ENCODE results near the gene ACACA.

ACACA gene

DNA sequence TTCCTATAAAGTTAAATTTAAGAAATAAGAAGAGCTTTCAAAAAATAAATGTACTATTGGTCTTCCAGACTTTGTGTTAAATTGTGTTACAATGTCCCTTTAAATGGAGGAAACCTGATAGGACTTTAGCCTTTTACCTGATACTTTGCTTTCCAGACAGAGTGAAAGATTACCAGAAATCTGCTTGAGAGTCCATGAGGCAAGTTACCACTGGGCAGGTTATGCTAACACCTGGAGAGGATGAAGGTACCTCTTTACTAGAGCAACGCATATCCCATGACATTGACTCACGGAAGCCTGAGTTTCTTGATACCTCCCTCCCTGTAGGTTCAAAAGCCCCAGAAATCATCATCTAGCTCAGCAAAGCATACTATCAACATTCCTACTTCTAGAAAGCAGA lies 174.7 kb downstream of the ACACA start:
- no peak for DNase-seq (ENCODE audit: low read depth)

DNA sequence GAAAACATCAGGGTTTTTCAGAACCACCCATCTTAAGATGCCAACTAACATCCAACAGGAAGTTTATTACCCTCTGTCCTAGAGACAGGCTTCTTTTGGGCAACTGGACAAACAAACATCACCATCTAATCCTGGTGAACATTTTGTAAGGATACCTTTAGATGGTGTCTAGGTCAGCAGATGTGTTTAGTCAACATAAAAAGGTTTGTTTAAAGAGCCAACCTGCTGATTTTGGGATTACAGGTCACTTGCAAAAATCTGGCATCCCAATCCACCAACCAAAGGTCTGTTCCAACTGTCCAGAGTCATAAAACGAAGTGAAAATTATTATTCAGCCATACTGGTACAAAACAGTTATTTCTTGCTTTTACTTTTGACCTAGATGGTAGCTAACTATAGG lies 176.0 kb downstream of the ACACA start:
- no peak for DNase-seq (ENCODE audit: low read depth)

DNA sequence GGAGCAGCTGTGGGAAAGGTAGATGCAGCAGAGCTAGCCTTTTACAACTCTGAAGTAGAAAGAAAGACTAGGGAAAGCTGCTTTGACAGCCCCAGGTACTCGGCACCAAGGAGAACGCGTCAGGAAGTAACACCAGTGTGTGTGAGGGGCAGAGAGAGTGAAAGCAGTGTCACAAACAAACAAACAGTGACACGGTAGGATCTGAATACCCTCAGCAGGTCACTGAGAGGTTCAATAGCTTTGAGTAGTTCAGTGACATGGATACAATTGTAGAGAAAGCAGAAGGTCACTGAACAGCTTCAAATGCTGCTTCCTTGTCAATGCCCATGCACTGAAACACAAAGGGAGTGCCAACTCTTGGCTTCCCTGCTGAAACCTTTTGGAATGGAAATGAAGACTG lies 181.2 kb downstream of the ACACA start:
- DNase-seq (ENCODE audit: low read depth), result no peak

DNA sequence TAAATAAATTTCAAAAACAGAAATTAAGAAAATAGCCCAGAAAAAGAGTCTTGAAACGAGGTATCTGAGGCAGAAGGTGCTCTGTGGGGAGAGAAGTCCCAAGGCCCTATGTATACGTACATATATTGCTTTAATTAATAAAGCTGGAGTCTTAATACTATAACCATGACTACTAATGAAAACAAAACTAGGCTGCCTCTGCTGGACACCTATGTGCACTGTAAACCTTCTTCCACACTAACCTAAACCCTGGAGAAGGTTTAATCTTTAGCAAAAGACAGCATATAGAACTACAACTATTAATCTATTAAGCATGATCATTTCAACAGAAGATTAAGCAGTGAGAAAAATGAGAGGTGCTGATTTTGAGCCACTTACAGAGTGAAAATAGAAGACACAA lies 184.8 kb downstream of the ACACA start:
- DNase-seq (ENCODE audit: low read depth), result no peak

DNA sequence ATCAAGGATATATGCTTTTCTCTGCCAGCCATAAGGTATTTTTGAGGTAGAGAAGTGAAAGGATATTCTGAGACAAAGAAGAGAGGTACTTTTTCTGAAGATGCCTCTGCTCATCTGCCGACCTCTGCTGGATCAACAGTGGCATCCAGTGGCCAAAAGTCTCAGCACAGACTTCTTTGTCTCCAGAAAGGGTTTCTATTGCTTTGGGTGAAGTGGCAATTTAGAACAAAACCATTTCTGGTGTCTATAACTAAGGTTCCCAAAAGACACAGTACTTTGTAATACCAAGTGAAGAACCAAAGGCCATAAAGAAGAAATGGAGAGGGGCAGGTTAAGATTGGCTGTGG lies 186.1 kb downstream of the ACACA start:
- no peak for DNase-seq (ENCODE audit: low read depth)

DNA sequence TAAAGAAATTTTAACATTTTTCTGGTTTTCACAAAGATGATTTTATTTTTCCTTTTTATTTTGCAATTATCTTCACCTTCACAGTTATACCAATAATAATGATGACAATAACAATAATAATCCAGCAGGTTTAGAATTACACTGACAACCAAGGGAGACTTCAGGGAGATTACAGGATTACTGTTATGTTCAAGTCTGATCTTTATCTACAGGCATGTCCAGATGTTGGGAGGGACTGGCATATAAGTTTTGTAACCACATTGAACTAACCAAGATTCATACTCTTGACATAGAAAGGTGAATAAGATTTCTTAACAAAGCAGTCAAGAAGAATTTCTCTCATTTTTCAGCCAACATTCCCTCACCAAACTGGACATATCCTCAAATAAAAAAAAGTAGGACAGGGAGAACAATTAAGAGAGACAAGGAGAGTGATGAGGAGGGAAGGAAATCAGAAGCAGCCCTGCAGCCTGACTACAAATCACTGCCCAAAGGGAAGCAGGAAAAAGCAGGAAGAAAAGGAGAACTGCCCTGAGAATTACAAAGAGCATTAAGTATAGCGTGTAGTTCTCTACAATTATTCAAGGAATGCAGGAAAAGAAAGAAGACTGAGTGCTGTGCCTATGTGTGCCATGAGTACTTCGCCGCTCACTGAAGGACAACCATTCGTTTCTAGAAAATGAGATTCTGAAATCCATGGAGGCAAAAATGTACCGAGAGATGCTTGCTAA lies 186.6 kb downstream of the ACACA start:
- DNase-seq (ENCODE audit: low read depth), result no peak

DNA sequence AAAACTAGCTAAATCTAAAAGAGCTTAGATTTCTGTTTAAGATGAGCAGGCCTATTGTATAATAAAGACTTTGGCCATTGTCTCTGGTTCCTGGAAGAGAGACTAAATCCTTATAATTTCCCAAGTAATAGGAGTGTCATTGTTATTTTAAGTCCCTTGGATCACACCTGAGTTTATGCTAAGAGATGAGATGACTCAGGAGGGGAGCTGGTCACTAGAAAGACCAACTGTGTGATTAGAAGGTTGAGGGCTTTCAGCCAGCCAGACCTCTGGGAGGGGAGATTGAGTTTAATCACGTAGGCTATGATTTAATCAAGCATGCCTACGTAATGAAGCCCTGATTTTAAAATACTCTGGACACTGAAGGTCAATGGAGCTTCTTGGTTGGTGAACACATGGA lies 187.8 kb downstream of the ACACA start:
- DNase-seq (ENCODE audit: low read depth), result no peak

DNA sequence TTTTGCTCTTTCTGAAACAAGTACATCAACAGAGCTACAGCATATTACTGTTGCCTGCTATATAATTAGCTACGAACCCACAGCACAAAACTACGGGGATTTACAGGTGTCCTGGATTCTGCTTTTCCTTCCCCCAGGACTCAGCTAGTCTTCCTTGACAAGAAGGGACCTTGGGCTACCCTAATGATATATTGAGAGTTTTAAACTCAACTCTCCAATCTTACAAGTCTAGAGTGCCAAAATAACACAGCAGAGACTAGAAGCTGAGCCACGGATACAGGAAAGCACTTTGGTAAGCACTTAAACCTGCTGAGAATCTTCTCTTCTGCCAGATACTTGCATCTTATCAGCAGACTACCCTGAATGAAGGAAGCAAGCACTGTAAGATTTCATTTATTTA lies 192.2 kb downstream of the ACACA start:
- no peak for DNase-seq (ENCODE audit: low read depth)

DNA sequence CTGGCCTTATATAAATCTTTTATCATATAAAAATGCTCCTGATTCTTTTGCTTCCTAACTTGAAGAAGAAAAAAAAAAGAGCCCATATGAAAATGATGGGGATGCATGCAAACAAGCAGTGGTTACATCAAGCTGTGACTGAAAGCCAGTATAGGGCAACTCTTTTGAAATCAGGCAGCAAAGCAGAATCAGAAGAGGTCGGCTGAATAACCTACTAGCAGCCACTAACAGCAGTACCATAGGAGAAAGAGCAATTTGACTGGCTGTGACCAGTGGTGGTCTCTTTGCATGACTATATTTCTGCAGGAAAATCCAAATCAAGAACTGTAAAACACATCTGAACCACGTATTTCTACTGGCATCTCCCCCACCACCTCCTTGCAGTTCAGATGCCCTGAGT lies 192.7 kb downstream of the ACACA start:
- DNase-seq (ENCODE audit: low read depth), result no peak

DNA sequence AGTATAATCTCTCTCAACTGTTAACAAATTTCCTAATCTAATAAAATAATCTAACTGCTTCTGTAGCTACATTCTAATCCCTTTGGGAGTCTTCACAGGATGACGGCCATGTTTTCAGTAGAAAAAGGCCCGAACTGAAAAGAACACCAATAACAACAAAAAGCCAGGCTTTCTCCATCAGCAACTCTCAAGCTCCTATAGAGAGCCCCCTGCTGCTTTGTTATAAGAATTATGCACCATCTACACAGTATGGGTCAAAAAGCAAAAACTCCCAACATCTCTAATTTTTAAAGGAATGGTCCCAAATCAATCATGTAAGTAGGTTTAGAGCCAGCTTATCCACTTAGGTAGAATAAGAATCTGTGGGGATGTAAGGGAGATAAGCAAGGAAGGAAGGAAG lies 194.5 kb downstream of the ACACA start:
- no peak for DNase-seq (ENCODE audit: low read depth)

DNA sequence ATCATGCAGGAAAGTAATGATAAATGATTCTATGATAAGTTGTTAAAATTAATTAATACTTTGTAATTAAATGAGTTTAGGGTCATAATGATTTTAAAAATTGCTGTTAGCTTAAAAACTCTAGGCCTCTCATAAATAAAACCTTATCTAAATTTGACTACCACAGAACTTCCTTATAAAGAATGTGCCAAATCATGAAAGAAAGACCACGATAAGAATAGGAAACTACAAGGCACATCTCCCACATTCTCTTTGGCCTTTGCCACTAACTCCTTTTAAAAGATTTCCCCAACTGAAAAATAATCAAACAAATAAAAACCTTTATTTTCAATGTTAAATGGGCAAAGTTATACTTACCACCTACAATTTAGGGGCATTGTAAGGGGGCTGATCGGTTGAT lies 195.5 kb downstream of the ACACA start:
- DNase-seq (ENCODE audit: low read depth), result no peak

DNA sequence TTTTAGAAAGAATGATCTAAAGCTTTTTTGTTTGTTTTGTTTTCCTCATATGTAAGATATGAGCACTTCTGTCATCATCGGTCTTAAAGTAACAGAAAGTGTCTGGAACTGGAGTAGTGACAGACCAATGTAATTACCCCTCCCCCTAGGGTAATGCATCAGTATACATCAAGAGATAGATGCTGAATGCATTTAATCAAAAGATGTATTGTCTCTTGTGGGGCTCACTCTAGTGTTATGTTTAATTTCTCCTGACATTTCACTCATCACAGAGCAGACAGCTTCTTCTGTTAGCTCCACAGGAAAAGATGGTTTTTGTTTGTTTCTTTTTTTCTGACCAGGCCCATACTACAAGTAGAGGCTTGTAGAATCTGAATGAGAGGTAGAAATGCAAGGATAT lies 199.5 kb downstream of the ACACA start:
- DNase-seq (ENCODE audit: low read depth), result no peak

DNA sequence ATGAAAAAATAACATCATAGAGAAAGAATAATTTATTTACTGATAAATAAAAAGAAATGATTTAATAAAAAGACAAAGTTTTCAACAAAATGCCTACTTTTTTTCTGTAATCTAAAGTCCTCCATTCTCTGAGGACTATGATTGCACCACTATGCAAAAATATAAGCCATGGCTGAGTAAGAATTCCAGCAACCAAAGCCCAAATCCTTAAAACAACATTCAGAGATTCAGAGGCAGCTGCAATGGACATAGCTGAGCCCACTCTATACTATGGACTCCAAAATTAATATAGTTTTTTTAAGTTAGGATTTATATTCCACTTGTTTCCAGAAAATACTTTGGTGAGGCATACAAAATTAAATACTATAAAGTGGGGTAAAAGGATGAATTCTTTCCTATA lies 200.3 kb downstream of the ACACA start:
- no peak for DNase-seq (ENCODE audit: low read depth)

DNA sequence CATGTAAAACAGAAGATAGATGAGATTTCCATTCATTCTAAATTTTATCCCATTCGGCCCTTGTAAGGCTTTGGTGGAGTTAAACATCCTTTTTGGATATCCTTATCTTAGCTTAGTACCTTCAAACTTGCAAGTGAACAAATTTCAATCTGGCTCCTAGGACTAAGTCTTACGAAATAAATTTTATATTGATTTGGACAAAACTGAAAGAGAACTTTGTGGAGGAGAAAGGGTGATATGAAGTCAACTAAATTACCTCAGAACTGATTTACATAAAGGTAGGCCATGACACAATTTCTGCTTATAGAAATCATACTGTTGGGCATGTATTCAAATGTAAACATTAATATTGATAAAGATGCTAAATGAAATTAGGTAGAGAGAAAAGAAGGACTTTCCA lies 206.1 kb downstream of the ACACA start:
- DNase-seq (ENCODE audit: low read depth), result no peak

DNA sequence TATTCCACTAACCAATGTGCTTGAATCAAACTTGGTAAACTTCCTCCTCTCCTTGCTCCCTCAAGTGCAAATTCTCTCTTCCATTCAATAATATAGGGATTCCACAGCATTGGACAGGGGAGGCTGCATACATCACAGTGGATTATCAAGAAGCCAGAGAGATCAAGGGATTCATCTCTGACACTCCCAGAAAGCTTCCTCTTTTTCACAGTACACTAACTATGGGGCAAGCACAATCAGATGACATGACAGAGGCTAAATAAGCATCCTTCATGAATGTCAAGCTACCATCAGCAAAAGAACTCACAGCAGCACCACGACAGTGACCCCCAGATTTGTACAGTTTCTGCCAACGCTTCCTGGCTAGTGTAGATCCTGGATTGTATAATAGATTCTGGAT lies 209.3 kb downstream of the ACACA start:
- DNase-seq (ENCODE audit: low read depth), result no peak

DNA sequence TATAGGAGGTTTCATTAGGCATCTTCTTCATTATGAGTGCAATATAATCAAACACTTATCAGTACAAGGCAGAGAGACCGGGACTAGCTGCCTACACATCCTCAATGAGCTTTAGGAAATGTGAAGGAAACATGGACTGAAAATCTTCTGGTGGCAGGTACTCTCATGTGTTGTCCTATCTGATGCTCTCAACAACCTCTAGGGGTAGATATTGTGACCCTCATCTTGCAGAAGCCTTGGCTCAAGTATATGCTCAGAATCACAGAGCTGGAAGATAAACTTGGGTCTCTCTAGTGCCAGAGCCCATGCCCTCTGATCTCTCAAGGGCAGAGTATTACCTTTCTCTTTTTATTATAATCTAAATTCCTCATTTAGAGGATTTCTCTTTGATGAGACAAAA lies 212.4 kb downstream of the ACACA start:
- DNase-seq (ENCODE audit: low read depth), result no peak

DNA sequence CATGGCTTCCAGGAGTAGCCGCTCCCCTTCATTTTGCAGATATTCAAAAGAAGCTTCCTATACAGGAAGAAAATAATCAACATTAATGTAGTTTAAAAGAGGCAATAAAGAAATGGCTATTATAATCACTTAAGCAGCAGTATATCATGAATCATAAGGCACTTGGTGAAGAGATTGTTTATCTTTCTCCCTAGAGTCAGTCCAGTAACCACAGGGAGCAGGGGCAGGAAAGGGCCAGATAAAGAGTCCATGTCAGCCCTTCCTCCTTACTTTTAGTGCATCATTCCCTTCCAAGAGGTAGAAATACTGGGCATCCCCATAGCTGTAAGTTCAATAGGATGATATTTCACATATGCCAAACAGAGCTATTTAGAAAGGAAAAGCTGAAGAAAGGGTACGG lies 215.4 kb downstream of the ACACA start:
- DNase-seq (ENCODE audit: low read depth), result no peak

DNA sequence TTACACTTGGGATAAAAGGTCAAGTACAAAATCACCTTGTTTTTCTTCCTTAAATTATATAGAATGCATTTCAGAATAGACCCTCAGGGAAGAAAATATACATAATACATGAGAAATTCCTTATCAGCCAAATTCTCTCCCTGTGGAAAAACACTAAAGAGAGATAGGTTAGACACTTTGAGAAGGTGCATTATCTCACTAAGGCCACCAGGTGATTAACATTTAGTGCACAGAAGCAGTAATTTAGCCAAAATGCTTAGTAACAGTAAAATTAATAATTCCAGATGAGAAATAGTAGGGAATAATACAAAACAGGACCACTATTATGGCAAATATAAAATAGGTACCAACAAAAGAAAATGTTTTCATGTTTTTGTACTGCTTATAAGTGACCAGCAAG lies 216.1 kb downstream of the ACACA start:
- DNase-seq (ENCODE audit: low read depth), result no peak

DNA sequence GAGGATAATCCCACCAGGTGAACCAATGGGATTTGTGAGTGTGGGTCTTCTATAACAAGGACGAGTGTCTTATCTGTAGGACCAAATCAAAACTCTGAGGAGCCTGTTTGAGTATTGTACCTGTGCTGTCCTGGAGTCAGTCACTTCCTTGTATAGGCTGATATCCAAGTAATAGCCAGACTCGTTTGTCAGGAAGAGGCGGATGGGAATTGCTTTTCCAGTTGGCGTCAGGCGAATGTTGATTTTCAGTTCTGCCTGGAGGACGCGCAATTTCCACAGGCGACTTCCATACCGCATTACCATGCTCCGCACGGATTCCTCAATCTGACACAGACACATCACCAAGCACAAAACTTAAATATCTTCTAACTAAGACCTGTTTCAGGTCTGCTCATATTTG lies 218.5 kb downstream of the ACACA start:
- DNase-seq (ENCODE audit: low read depth), result no peak

DNA sequence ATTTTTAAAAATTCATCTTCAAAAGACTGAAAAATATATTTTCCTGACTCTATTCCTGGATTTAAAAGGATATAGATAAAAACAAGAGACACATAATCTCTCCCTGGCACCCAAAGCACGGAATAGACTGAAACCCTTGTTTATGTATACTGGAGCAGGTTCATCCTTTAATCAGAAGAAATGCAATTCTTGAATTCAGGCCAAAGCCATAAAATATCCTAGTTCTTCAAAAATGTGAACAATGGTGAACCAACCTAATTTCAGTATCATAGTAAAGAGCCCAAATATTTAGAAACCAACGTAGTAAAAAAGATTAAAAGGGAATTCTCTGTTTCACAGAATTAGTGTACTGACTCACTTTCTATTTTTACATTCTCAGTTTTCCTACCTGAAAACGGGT lies 219.4 kb downstream of the ACACA start:
- DNase-seq (ENCODE audit: low read depth), result no peak

DNA sequence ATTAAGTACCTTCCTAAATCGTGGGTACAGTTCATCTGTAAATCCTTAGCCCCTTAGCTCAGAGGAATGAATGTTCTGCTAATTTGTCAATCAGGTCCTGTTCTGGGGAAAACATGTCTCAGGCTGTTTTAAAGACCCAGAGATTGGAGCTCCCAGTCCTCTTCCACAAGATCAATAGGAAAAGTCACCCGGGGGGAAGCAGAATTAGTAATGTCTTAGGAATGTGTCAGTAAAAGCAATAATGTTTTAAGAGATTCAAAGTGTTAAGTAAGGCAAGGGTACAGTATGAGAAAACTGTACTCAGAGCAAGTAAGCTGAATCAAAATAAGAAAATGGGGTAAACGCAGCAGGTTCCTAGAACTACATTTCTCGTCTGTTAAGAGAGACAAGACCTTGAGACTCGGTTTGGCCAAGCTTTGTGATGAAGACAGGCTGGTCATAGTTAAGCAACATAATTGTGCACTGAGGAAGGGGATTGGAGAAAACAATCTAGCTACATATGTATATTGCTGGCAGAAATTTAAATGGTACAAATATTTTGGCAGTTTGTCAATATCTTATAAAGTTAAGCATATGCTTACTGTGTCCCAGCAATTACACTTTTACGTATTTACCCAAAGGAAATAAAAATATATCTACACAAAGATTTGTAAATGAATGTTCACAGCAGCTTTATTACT lies 223.7 kb downstream of the ACACA start:
- DNase-seq (ENCODE audit: low read depth), result no peak

DNA sequence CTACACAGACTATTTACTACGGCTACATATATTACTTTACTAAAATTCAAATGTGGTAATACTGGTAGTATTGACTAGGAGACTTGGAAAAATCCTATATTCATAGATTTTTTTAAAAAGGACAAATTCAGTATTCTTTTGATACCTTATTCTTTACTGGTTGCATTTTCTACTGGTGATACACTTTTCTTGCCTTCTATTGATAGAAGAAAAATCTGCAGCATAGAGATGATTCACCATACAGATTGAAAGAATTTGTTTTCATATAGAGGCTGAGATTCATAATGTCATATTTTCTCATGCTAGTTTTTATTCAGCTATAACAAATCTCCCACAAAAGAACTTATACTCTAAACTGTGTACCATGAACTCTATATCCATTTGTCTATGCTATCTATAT lies 226.3 kb downstream of the ACACA start:
- no peak for DNase-seq (ENCODE audit: low read depth)

DNA sequence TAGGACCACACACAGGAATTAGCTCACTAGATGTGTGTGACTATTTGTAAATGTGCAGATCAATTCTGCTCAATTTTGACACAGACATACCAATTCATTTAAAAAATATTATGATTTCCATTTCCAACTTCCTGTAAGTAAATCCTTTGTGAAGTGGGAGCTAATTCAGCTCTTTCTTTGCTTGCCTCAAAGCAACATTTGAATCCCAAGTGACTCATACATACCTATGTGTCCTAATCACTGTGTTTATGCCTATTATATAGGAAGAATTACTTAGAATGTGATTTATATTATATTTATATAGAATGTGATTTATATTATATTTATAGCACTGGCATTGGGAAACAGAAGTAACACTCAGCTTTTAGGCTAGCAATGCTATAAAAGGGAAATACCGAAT lies 226.7 kb downstream of the ACACA start:
- no peak for DNase-seq (ENCODE audit: low read depth)

DNA sequence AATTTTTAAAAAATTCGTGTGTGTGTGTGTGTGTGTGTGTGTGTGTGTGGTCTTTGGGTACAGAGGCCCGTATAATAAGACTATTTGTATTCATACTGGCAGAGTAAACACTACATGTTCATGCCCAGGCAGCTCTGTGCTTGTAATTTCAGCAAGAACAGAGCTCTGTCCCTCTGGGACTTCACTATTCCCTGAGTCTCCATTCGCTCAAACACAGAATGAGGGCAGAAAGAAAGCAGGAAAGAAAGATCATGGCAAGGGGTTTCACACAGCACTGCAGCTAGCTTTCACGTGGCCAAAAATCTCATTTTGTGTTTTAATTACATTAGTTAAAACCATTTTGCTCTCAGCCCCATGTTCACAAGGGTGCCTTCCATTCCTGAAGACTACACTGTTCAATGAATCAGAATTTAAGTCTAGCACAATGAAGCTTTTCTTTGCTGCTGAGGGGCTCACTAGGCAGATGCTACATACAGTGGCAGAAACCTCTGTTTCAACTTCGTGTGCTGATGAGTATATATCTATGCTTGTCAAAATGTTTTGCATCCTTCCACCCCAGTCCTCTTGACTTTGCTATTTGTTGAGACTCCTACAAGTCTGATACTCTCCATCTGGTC lies 229.3 kb downstream of the ACACA start:
- DNase-seq (ENCODE audit: low read depth), result no peak
